Right lobe of liver (tissue), 6 donors: Measurements from ENCODE around the gene BPIFB2. TPM values are rescaled to one million over a fixed set of nuclear protein-coding genes. Genes with fewer than 3 reads are reported as not detected.

Experiments
- ATAC-seq, 4 donors: fragments of 200-7000 bp; cut with Tn5 transposase; one replicate each; pipeline ENCODE4 v1.9.1; 2020; ENCODE audit warnings: mild to moderate bottlenecking in 4 of 4, moderate library complexity in 4 of 4
- DNase-seq, 3 donors: peaks; one replicate each; pipeline ENCODE4 v3.0.0-alpha.2; 2020
- H3K27ac ChIP-seq, 3 donors: fragments of 200-600 bp; one replicate each; pipeline ENCODE4 v1.8.0; 2022
- H3K27me3 ChIP-seq, 2 donors: fragments of 200-600 bp; one replicate each; pipeline ENCODE4 v1.8.0; 2022
- H3K36me3 ChIP-seq, 4 donors: fragments of 200-600 bp; sonication (generic) in 1 of 4; one replicate each; pipeline versions ENCODE4 v1.5.1 to v1.8.0; 2017 to 2022; ENCODE audit warnings: control low read depth in 1 of 4
- H3K4me1 ChIP-seq, 4 donors: fragments of 200-600 bp; sonication (generic) in 1 of 4; one replicate each; pipeline versions ENCODE4 v1.5.1 to v1.8.0; 2017 to 2022; ENCODE audit warnings: control low read depth in 1 of 4
- H3K4me3 ChIP-seq, 3 donors: fragments of 200-600 bp; one replicate each; pipeline ENCODE4 v1.8.0; 2022
- H3K9me3 ChIP-seq, 4 donors: fragments of 200-600 bp; sonication (generic) in 1 of 4; one replicate each; pipeline versions ENCODE4 v1.5.1 to v1.8.0; 2017 to 2022; ENCODE audit warnings: control low read depth in 1 of 4
- POLR2A ChIP-seq: fragments of 450-650 bp; IDR thresholded peaks from one replicate; pipeline ENCODE4 v1.6.1; 2017; ENCODE audit warnings: antibody characterized with exemption, mild to moderate bottlenecking
- WGBS: methylation state at CpG from one replicate; pipeline ENCODE4 v1.1.6; 2018; ENCODE audit warnings: low coverage, low lambda C conversion rate; ENCODE audit not compliant: insufficient coverage; ENCODE audit errors: missing lambda C conversion rate; 5-methylcytosine and 5-hydroxymethylcytosine counted together
- intact Hi-C, 2 donors: fragments of 100-400 bp; cut with DNase I; formaldehyde crosslinking; loops; one replicate each; pipeline versions ENCODE4 v1.11.2 to v1.14.1; 2022
- total RNA-seq, 6 experiments: library from RNA; depleted of rRNA in 2 of 6; stranded (reverse); fragments of >200 nt in 2 of 6; fragmentation: NEBNext Ultra II Directional in 3 of 6; extraction: Animal tissue kit (Norgen Biotek cat#: 25700) in 3 of 6; gene quantifications; one replicate each; pipeline versions ENCODE4 v1.1.0 to v1.2.4, GENCODE V29; 2016 to 2023
- TF ChIP-seq, protein P1 (sequence below), 4 donors: fragments of 200-600 bp in 3 of 4; fragments of 450-650 bp in 1 of 4; IDR thresholded peaks; one replicate each; pipeline versions ENCODE4 v1.5.1 to v1.8.0; 2016 to 2022; ENCODE audit warnings: antibody characterized with exemption in 4 of 4, mild to moderate bottlenecking in 2 of 4
- donor health status: DM: no; HTN: yes; CAD: no.
- donor health status: DM: no; HTN: no; CAD: no.
- donor health status: DM: no; HTN: no; CAD: no.
- donor health status: DM: no; HTN: yes; CAD: no.
- donor health status: DM: no; HTN: yes; CAD: no.

Gene BPIFB2
- total RNA-seq, 6 experiments from 2014 or later = 0.12 TPM; not detected in 5

DNA sequence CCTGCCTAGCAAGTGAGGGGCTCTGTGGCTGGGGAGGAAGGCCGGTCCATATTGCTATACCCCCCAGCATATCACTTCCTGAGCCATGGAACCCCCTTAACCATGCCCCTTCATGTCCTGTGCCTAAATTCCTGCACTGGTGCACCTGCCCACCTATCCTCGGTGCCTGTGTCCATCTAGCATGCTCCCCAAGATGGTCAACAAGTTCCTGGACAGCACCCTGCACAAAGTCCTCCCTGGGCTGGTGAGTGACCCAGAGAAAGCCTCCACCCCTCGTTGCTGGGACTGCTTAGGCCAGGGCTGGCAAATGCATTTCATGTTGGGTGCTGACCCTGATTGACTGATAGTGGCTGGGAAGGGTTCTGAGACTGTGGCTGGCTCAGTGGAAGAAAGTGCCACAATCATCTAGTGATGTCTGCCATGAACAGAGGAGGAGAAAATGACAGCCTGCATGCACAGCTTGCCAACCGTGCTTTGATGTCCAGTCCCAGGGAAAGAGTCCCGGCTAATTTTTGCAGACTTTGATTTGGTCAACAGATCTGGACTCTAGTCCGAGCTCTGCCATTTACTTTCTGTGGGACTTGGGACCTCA lies 27.5 kb downstream of the BPIFB2 start:
- ATAC-seq (no peak), DNase-seq (peak in 1 of 3 donors; percentile 11)
- H3K36me3 ChIP-seq = no peaks in the 10 kb centered on the region
- intact Hi-C loops = no loop called here
- no peak for TF ChIP-seq POLR2A
- TF ChIP-seq, protein P1, sequence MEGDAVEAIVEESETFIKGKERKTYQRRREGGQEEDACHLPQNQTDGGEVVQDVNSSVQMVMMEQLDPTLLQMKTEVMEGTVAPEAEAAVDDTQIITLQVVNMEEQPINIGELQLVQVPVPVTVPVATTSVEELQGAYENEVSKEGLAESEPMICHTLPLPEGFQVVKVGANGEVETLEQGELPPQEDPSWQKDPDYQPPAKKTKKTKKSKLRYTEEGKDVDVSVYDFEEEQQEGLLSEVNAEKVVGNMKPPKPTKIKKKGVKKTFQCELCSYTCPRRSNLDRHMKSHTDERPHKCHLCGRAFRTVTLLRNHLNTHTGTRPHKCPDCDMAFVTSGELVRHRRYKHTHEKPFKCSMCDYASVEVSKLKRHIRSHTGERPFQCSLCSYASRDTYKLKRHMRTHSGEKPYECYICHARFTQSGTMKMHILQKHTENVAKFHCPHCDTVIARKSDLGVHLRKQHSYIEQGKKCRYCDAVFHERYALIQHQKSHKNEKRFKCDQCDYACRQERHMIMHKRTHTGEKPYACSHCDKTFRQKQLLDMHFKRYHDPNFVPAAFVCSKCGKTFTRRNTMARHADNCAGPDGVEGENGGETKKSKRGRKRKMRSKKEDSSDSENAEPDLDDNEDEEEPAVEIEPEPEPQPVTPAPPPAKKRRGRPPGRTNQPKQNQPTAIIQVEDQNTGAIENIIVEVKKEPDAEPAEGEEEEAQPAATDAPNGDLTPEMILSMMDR (IDR thresholded peaks at IDR 0.05) = no peak
- WGBS = 33% methylated on average over 1 of the region's 6 CpGs
- H3K27me3 ChIP-seq = no peaks in the 10 kb centered on the region
- H3K9me3 ChIP-seq = no peaks in the 10 kb centered on the region
- no peaks in the 10 kb centered on the region for H3K4me1 ChIP-seq
- no peak overlapping the region for H3K27ac ChIP-seq
- no peak overlapping the region for H3K4me3 ChIP-seq

DNA sequence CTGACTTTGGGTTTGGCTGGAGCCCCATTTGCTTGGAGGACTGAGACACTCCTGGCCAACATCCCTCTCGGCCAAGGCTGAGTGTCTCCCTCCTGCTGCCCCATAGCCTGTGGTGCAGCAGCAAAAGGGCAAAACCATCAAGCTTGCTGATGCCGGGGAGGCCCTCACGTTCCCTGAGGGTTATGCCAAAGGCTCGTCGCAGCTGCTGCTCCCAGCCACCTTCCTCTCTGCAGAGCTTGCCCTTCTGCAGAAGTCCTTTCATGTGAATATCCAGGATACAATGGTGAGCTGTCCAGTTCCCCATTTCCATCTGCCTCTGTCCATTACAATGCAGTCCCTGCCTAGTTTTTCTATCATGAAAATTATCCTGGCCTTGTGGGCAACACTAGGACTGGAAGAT lies 30.0 kb downstream of the BPIFB2 start:
- H3K4me3 ChIP-seq = no peak overlapping the region
- no peak for TF ChIP-seq POLR2A
- TF ChIP-seq, protein P1 (IDR thresholded peaks at IDR 0.05) = no peak
- 47% methylated on average over 2 of the region's 5 CpGs for WGBS
- H3K27ac ChIP-seq = no peak overlapping the region
- intact Hi-C loops = no loop called here
- no peak for ATAC-seq
- no peaks in the 10 kb centered on the region for H3K9me3 ChIP-seq
- H3K27me3 ChIP-seq = no peaks in the 10 kb centered on the region
- no peaks in the 10 kb centered on the region for H3K4me1 ChIP-seq
- peak in 1 of 3 donors; percentile 9 for DNase-seq
- H3K36me3 ChIP-seq = no peaks in the 10 kb centered on the region

GRCh38 chr20:33038243-33038642 lies 30.7 kb downstream of the BPIFB2 start:
- H3K9me3 ChIP-seq = no peaks in the 10 kb centered on the region
- TF ChIP-seq, protein P1 (IDR thresholded peaks at IDR 0.05) = no peak
- TF ChIP-seq POLR2A = no peak
- DNase-seq = no peak
- H3K4me3 ChIP-seq = no peak overlapping the region
- WGBS = 66% methylated on average over 4 of the region's 4 CpGs
- ATAC-seq = no peak
- no peaks in the 10 kb centered on the region for H3K27me3 ChIP-seq
- no peak overlapping the region for H3K27ac ChIP-seq
- no peaks in the 10 kb centered on the region for H3K36me3 ChIP-seq
- intact Hi-C loops = no loop called here
- no peaks in the 10 kb centered on the region for H3K4me1 ChIP-seq

DNA sequence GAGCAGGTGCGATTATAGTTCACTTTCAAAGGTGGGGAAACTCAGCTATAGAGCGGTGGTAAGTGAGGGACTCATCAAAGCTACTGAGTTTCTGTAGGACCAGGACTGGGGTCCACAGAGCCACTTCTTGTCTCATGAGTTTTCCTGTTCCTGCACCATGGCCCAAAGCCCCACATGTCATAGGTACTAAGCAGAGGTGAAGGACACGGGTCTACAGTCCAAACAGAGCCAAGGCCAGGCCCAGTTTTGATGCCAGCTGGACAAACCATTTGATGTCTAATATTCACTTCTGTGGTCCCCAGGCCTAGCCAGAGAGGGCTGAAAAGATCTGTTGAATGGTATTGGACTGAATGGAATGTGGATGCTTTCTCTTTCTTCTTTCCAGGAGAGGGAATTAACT lies 34.9 kb downstream of the BPIFB2 start:
- Histone ChIP-seq H3K27ac (no peak overlapping the region), H3K27me3 (no peaks in the 10 kb centered on the region), H3K36me3 (no peaks in the 10 kb centered on the region), H3K4me1 (no peaks in the 10 kb centered on the region), H3K9me3 (no peaks in the 10 kb centered on the region), H3K4me3 (no peak overlapping the region)
- ATAC-seq = no peak
- WGBS = 73% methylated on average over 3 of the region's 3 CpGs
- TF ChIP-seq POLR2A = no peak
- TF ChIP-seq, protein P1 (IDR thresholded peaks at IDR 0.05) = no peak
- peak in 1 of 3 donors; percentile 1 for DNase-seq
- intact Hi-C loops = no loop called here
